ENCODE measurements around the gene NEURL2.

GRCh38 chr20:45850238-45850637 is 40.8 kb downstream of the NEURL2 start:
- TF ChIP-seq EP300 (IDR thresholded peaks at IDR 0.05; ENCODE audit: borderline replicate concordance in 1 of 2, control insufficient read depth in 1 of 2, low read depth in 2 of 2, low read length in 2 of 2) = no peak
- no peak for TF ChIP-seq POLR2A (IDR thresholded peaks at IDR 0.05; ENCODE audit: low read depth, low read length)
